Mucosa of descending colon (tissue), 3 donors: Measurements from ENCODE around the gene INPP5A. TPM values are rescaled to one million over a fixed set of nuclear protein-coding genes. Genes with fewer than 3 reads are reported as not detected.
A peak's percentile ranks its signal among the peaks of the same experiment; 100 is the strongest.

Experiments
- ATAC-seq: fragments of 200-7000 bp; cut with Tn5 transposase; one replicate; pipeline ENCODE4 v1.9.1; 2020; ENCODE audit warnings: mild to moderate bottlenecking, moderate library complexity
- DNase-seq, 3 donors: peaks; one replicate each; pipeline ENCODE4 v3.0.0-alpha.2; 2020
- H3K36me3 ChIP-seq: fragments of 200-600 bp; one replicate; pipeline ENCODE4 v1.8.0; 2021; ENCODE audit warnings: low read depth, mild to moderate bottlenecking
- H3K4me1 ChIP-seq: fragments of 200-600 bp; one replicate; pipeline ENCODE4 v1.8.0; 2021; ENCODE audit warnings: low read depth, mild to moderate bottlenecking
- H3K4me3 ChIP-seq: fragments of 200-600 bp; one replicate; pipeline ENCODE4 v1.8.0; 2021; ENCODE audit warnings: mild to moderate bottlenecking
- H3K9me3 ChIP-seq: fragments of 200-600 bp; one replicate; pipeline ENCODE4 v1.8.0; 2021; ENCODE audit warnings: mild to moderate bottlenecking
- intact Hi-C, 2 donors: fragments of 100-400 bp; cut with DNase I in 1 of 2; cut with micrococcal nuclease in 1 of 2; formaldehyde crosslinking; loops; one replicate each; pipeline versions ENCODE4 v1.11.0 to v1.11.1; 2022; cut with DNase I, micrococcal nuclease
- total RNA-seq, 3 donors: library from RNA; stranded (reverse); fragmentation: NEBNext Ultra II Directional in 2 of 3; extraction: Animal tissue kit (Norgen Biotek cat#: 25700) in 2 of 3; gene quantifications; one replicate each; pipeline versions ENCODE4 v1.2.1 to v1.2.4, GENCODE V29; 2021 to 2023
- TF ChIP-seq, protein P1 (sequence below): fragments of 200-600 bp; IDR thresholded peaks from one replicate; pipeline ENCODE4 v1.8.0; 2022; ENCODE audit warnings: antibody characterized with exemption, mild to moderate bottlenecking
- donor health status: DM: no; HTN: no; CAD: no; lungs with moderate emphysema.
- donor health status: DM: no; HTN: no; CAD: no.
- donor health status: DM: no; HTN: yes; CAD: no.

INPP5A gene
- total RNA-seq, 3 donors from 2014 or later: 31.7 to 92.8 (median 32.0) TPM

DNA sequence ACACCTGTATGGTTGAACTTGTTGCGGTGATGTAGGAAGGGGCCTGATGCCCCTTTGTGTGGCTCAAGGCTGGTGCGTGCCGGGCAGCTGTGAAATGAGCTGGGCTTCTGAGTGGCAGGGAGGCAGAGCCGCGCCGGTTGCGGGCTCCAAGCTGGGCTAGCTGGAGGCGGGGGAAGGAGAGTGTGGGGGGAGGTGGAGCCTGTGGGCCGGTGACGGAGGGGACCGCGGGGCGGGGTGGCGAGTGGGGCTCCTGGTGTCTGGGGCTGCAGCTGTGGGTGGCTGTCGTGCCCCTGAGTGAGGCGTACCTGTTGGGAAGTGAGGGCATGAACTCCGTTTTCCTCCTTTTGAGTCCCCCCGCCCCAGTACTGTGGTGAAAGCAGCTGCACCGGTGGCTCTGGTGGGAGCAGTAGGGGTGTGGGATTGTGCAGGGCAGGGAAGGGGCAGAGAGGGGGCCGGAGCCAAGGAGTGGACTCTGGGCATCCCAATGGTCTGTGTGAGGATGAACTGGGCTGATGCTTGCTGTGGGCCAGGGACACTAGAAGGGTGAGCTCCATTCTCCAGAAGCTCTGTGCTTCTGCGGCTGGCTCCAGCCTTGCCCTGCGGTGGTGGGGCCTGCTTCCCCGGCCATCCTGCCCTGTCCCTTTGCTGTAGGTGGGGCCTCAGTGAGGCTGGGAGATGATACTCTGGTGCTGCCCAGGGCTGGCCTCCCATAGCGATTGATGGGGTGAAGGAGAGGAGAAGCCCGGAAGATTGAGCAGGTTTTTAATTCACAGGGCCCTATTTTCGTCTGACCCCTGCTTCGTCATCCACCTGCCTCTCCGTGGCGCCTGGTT, 41.7 kb downstream of the INPP5A start:
- DNase-seq: peak in 1 of 3 donors; percentile 28
- Histone ChIP-seq H3K4me3 (no peak overlapping the region), H3K4me1 (peaks cover 19% of the 10 kb centered on the region), H3K9me3 (no peaks in the 10 kb centered on the region), H3K36me3 (no peaks in the 10 kb centered on the region)
- intact Hi-C loops: no loop called here
- TF ChIP-seq, protein P1, sequence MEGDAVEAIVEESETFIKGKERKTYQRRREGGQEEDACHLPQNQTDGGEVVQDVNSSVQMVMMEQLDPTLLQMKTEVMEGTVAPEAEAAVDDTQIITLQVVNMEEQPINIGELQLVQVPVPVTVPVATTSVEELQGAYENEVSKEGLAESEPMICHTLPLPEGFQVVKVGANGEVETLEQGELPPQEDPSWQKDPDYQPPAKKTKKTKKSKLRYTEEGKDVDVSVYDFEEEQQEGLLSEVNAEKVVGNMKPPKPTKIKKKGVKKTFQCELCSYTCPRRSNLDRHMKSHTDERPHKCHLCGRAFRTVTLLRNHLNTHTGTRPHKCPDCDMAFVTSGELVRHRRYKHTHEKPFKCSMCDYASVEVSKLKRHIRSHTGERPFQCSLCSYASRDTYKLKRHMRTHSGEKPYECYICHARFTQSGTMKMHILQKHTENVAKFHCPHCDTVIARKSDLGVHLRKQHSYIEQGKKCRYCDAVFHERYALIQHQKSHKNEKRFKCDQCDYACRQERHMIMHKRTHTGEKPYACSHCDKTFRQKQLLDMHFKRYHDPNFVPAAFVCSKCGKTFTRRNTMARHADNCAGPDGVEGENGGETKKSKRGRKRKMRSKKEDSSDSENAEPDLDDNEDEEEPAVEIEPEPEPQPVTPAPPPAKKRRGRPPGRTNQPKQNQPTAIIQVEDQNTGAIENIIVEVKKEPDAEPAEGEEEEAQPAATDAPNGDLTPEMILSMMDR: no peak
- no peak for ATAC-seq

DNA sequence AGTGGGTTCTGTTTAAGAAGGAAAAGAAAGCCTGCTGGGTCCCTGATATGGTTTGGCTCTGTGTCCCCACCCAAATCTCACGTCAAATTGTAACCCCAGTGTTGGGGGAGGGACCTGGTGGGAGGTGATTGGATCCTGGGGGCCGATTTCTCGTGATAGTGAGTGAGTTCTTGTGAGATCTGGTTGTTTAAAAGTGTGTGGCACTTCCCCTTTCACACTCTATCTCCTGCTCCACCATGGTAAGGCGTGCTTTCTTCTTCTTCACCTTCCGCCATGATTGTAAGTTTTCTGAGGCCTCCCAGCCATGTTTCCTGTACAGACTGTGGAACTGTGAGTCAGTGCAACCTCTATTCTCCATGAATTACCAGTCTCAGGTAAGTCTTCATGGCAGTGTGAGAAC, 42.6 kb downstream of the INPP5A start:
- TF ChIP-seq, protein P1: no peak
- Histone ChIP-seq H3K36me3 (no peaks in the 10 kb centered on the region), H3K4me3 (no peak overlapping the region), H3K4me1 (peaks cover 14% of the 10 kb centered on the region), H3K9me3 (no peaks in the 10 kb centered on the region)
- intact Hi-C loops: no loop called here
- DNase-seq (no peak), ATAC-seq (no peak)

DNA sequence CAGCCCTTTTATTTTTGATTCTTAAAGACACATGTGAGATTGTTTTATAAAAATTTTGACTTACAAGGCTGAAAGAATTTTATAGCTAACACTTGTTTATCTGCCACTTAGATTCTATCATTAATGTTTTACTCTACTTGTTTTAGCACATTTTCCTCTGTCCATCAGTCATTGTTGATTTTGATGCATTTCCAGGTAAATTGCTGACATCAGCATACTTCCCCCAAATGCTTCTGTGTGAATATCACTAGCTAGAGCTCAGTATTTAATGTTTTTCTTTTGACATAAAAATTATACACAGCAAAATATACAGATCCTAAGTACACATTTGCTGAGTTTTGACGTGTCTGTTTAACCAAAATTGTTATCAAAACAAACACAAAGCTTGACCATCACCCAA, 43.0 kb downstream of the INPP5A start:
- no peak for DNase-seq
- Histone ChIP-seq H3K4me3 (no peak overlapping the region), H3K4me1 (peaks cover 9% of the 10 kb centered on the region), H3K36me3 (no peaks in the 10 kb centered on the region), H3K9me3 (no peaks in the 10 kb centered on the region)
- no peak for ATAC-seq
- intact Hi-C loops: no loop called here
- TF ChIP-seq, protein P1: no peak

DNA sequence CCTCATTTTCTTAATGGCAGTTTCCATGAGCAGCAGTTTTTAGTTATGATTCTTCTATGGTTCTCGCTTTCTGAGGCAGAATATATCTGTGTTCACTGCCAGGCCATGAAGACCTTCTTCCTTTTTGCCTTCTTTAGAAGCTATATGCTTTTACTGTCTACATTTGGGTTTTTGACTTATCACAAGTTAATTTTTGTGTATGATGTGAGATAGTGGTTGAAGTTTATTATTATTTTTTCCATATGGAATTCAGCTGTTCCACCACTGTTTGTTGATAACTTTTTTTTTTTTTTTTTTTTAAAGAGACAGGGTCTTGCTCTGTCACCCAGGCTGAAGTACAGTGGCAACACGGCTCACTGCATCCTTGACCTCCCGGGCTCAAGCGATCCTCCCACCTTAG, 44.5 kb downstream of the INPP5A start:
- ATAC-seq: no peak
- Histone ChIP-seq H3K4me1 (no peaks in the 10 kb centered on the region), H3K36me3 (no peaks in the 10 kb centered on the region), H3K9me3 (no peaks in the 10 kb centered on the region), H3K4me3 (no peak overlapping the region)
- TF ChIP-seq, protein P1: no peak
- DNase-seq: no peak
- intact Hi-C loops: no loop called here

DNA sequence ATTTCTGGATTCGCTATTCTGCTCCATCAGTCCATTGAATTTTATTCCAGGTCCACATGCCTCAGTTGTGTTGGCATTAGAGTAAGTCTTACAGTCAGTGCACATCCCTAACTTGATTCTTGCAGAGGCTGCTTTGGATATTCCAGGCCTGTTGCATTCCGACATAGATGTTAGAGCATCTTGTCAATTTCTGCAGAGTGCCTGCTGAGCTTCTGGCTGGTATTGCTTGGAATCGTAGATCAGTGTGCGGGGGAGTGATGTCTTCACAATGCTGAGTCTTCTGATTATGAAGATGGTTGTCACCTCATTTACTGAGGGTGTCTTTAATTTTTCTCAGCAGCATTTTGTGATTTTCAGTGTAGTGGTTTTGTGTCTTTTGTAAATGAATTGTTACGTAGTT, 45.2 kb downstream of the INPP5A start:
- no peaks in the 10 kb centered on the region for H3K4me1 ChIP-seq
- H3K36me3 ChIP-seq: no peaks in the 10 kb centered on the region
- ATAC-seq: no peak
- TF ChIP-seq, protein P1: no peak
- H3K9me3 ChIP-seq: no peaks in the 10 kb centered on the region
- no peak overlapping the region for H3K4me3 ChIP-seq
- intact Hi-C loops: no loop called here
- DNase-seq: no peak
